Psoas muscle (tissue), 8 donors: ENCODE measurements around the gene TMEM108. TPM values are rescaled to one million over a fixed set of nuclear protein-coding genes. Genes with fewer than 3 reads are reported as not detected.

Experiments
- ATAC-seq, 4 donors: fragments of 200-7000 bp; cut with Tn5 transposase; one replicate each; pipeline ENCODE4 v1.9.1; 2020; ENCODE audit warnings: moderate library complexity in 3 of 4, mild to moderate bottlenecking in 2 of 4
- DNase-seq, 2 donors: peaks; one replicate each; pipeline ENCODE4 v3.0.0-alpha.2; 2020
- H3K27ac ChIP-seq: fragments of 200-600 bp; one replicate; pipeline ENCODE4 v1.8.0; 2022
- H3K27me3 ChIP-seq, 3 donors: fragments of 200-600 bp in 1 of 3; one replicate each; pipeline versions ENCODE4 v1.6.1 to v1.8.0; 2013 to 2022; ENCODE audit warnings: low read length in 2 of 3, mild to moderate bottlenecking in 2 of 3, moderate library complexity in 1 of 3; ENCODE audit not compliant: insufficient read depth in 3 of 3
- H3K36me3 ChIP-seq, 2 donors: fragments of 200-600 bp in 1 of 2; one replicate each; pipeline versions ENCODE4 v1.6.1 to v1.8.0; 2013 to 2022; ENCODE audit warnings: low read depth in 1 of 2, mild to moderate bottlenecking in 1 of 2, moderate library complexity in 1 of 2; ENCODE audit not compliant: insufficient read depth in 1 of 2
- H3K4me1 ChIP-seq: fragments of 200-600 bp; one replicate; pipeline ENCODE4 v1.8.0; 2022
- H3K4me3 ChIP-seq: fragments of 200-600 bp; one replicate; pipeline ENCODE4 v1.8.0; 2022; ENCODE audit warnings: mild to moderate bottlenecking
- H3K9me3 ChIP-seq: fragments of 200-600 bp; one replicate; pipeline ENCODE4 v1.8.0; 2022
- CTCF ChIP-seq: fragments of 200-600 bp; IDR thresholded peaks from one replicate; pipeline ENCODE4 v1.8.0; 2022; ENCODE audit warnings: antibody characterized with exemption
- WGBS, 3 donors: extraction: QIAGEN DNeasy Blood & Tissue Kit; methylation state at CpG; one replicate each; pipeline versions ENCODE4 v1.1.6 to v1.1.7; 2013; 5-methylcytosine and 5-hydroxymethylcytosine counted together
- intact Hi-C, 2 donors: fragments of 100-400 bp; cut with DNase I; formaldehyde crosslinking; loops; one replicate each; pipeline versions ENCODE4 v1.11.0 to v1.14.2; 2022
- polyA plus RNA-seq, 3 donors: library from polyadenylated mRNA; stranded (reverse); fragments of 200-250 nt; gene quantifications; one replicate each; pipeline ENCODE4 v1.2.3, GENCODE V29; 2013
- total RNA-seq, 4 donors: library from RNA; stranded (reverse); fragmentation: NEBNext Ultra II Directional in 2 of 4; extraction: Animal tissue kit (Norgen Biotek cat#: 25700) in 2 of 4; gene quantifications; one replicate each; pipeline versions ENCODE4 v1.2.1 to v1.2.4, GENCODE V29; 2021 to 2023
- donor health status: healthy with polysubstance abuse.
- donor health status: DM: no; HTN: no; CAD: no; lungs with moderate emphysema.
- donor health status: Bipolar disorder and iron deficiency.
- donor health status: healthy.
- donor health status: DM: yes; HTN: yes; CAD: no.
- donor health status: DM: no; HTN: no; CAD: no.
- donor health status: DM: no; HTN: no; CAD: no.
- donor health status: DM: yes; HTN: yes; CAD: no.

TMEM108 gene
- total and polyA plus RNA-seq, 7 donors = 2.4 to 10.5 (median 6.5) TPM

DNA sequence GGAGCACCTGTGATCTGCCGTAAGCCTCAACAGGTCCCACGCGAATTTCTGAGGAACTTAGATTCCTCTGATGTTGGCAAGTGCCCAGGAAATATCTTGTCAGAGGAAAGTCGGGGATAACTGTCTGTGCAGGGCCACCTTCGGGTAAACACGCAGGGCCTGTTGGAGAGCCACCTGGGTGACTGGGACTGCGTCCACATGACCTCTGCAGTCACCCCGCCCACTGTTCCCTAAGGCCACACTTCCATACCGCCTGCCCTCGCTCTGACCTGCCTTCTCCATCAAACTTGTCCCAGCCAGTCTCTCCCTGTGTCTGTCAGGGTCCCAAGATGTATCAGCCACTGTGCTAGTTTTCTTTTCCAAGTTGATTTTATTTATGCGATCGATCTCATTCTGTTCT, 390.4 kb downstream of the TMEM108 start:
- ATAC-seq (no peak), DNase-seq (no peak)
- 61 to 65% (median 64%) methylated on average over 12 of the region's 12 CpGs for WGBS, 3 donors
- Histone ChIP-seq H3K36me3 (no peaks in the 10 kb centered on the region), H3K4me1 (no peaks in the 10 kb centered on the region), H3K9me3 (no peaks in the 10 kb centered on the region), H3K27me3 (no peaks in the 10 kb centered on the region), H3K4me3 (no peak overlapping the region), H3K27ac (no peak overlapping the region)
- TF ChIP-seq CTCF = no peak
- intact Hi-C loops = no loop called here

- intact Hi-C loops = no loop called here
- ATAC-seq = no peak
- no peak overlapping the region for H3K27ac ChIP-seq
- H3K27me3 ChIP-seq = no peaks in the 10 kb centered on the region
- H3K36me3 ChIP-seq = no peaks in the 10 kb centered on the region
- no peak overlapping the region for H3K4me3 ChIP-seq
- no peak for TF ChIP-seq CTCF
- no peak for DNase-seq
- no peaks in the 10 kb centered on the region for H3K9me3 ChIP-seq
- no peaks in the 10 kb centered on the region for H3K4me1 ChIP-seq
These were observed 390.9 kb downstream of the TMEM108 start for GRCh38 chr3:133429063-133429462.

- H3K4me3 ChIP-seq = no peak overlapping the region
- 94 to 98% (median 96%) methylated on average over 2 of the region's 2 CpGs for WGBS, 3 donors
- no peaks in the 10 kb centered on the region for H3K9me3 ChIP-seq
- peaks cover 7% of the 10 kb centered on the region for H3K4me1 ChIP-seq
- no peak overlapping the region for H3K27ac ChIP-seq
- ATAC-seq = no peak
- intact Hi-C loops = no loop called here
- no peak for DNase-seq
- no peaks in the 10 kb centered on the region for H3K27me3 ChIP-seq
- no peaks in the 10 kb centered on the region for H3K36me3 ChIP-seq
- no peak for TF ChIP-seq CTCF
These were observed 401.4 kb downstream of the TMEM108 start for GRCh38 chr3:133439563-133439962.

DNA sequence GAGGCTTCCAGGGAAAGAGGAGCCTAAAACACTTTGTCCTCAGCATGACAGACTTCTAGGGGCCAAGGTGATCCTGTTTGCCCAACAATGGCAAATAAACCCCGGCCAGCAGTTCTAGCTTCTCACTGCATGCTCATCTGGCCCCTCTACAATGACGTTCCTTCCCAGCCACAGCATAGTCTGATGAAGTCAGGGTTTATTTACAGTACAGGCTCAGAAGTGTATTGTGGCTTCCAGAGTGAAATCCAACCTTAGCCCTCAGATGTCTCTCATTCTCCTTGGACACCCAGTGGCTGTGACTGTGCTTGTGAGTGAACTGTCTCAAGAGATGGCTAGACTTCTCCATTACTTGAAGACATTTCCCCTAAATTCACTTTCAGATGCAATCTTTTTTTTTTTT, 402.5 kb downstream of the TMEM108 start:
- H3K4me3 ChIP-seq = no peak overlapping the region
- ATAC-seq = peak; percentile 96 to 99 (median 98)
- DNase-seq = no peak
- TF ChIP-seq CTCF = no peak
- no peaks in the 10 kb centered on the region for H3K9me3 ChIP-seq
- intact Hi-C loops = no loop called here
- 19 to 40% (median 29%) methylated on average over 2 of the region's 2 CpGs for WGBS, 3 donors
- peak overlapping the region; percentile 81 for H3K27ac ChIP-seq
- H3K27me3 ChIP-seq = no peaks in the 10 kb centered on the region
- no peaks in the 10 kb centered on the region for H3K36me3 ChIP-seq
- H3K4me1 ChIP-seq = peaks cover 7% of the 10 kb centered on the region

DNA sequence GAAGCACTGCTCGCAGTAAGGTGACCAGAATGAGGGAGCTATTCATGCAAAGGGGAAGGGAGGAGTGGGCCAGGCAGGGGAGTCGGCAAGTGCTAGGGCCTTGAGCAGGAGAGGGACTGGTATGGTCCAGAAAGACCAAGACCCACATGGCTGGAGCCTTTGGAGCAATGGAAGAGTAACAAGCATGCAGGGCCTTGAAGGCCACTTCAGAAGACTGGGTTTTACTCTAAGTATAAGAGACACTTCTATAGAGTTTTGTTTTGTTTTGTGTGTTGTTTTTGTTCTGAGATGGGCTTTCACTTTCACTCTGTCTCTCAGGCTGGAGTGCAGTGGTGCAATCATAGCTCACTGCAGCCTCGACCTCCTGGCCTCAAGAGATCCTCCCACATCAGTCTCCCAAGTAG, 403.7 kb downstream of the TMEM108 start:
- 68 to 79% (median 70%) methylated on average over 3 of the region's 3 CpGs for WGBS, 3 donors
- no peak for TF ChIP-seq CTCF
- H3K9me3 ChIP-seq = no peaks in the 10 kb centered on the region
- intact Hi-C loops = no loop called here
- H3K27ac ChIP-seq = no peak overlapping the region
- H3K4me3 ChIP-seq = no peak overlapping the region
- H3K36me3 ChIP-seq = no peaks in the 10 kb centered on the region
- ATAC-seq (no peak), DNase-seq (no peak)
- H3K27me3 ChIP-seq = no peaks in the 10 kb centered on the region
- peaks cover 7% of the 10 kb centered on the region for H3K4me1 ChIP-seq
